Gastrocnemius medialis (tissue), 4 donors: ENCODE measurements around the gene ALPL. TPM values are rescaled to one million over a fixed set of nuclear protein-coding genes. Genes with fewer than 3 reads are reported as not detected.

ENCODE experiments used
- ATAC-seq, 2 donors: fragments of 150-250 bp; one replicate each; pipeline ENCODE4 v1.9.1; 2016
- DNase-seq, 2 donors: peaks; one replicate each; pipeline ENCODE4 v3.0.0-alpha.2; 2019
- H3K27ac ChIP-seq, 4 donors: fragments of 200-600 bp; sonication (generic); 1 replicate in 1 of 4; 2 replicates in 3 of 4; pipeline ENCODE4 v1.5.1; 2016 to 2018; ENCODE audit warnings: mild to moderate bottlenecking in 2 of 4, moderate library complexity in 1 of 4
- H3K27me3 ChIP-seq, 3 donors: fragments of 200-600 bp; sonication (generic) in 2 of 3; 1 replicate in 1 of 3; 2 replicates in 2 of 3; pipeline versions ENCODE4 v1.5.1 to v1.6.0; 2016 to 2019; ENCODE audit warnings: mild to moderate bottlenecking in 1 of 3, moderate library complexity in 1 of 3
- H3K36me3 ChIP-seq, 2 donors: fragments of 200-600 bp; sonication (generic) in 1 of 2; one replicate each; pipeline ENCODE4 v1.5.1; 2017 to 2018
- H3K4me1 ChIP-seq, 2 donors: fragments of 200-600 bp; sonication (generic) in 1 of 2; one replicate each; pipeline ENCODE4 v1.5.1; 2016 to 2017; ENCODE audit warnings: mild to moderate bottlenecking in 2 of 2
- H3K4me3 ChIP-seq, 4 donors: fragments of 200-600 bp; sonication (generic) in 3 of 4; 1 replicate in 1 of 4; 2 replicates in 3 of 4; pipeline ENCODE4 v1.5.1; 2016 to 2019; ENCODE audit warnings: mild to moderate bottlenecking in 2 of 4
- H3K9me3 ChIP-seq, 3 donors: fragments of 200-600 bp; sonication (generic) in 2 of 3; 1 replicate in 1 of 3; 2 replicates in 2 of 3; pipeline ENCODE4 v1.5.1; 2016 to 2019
- CTCF ChIP-seq, 5 experiments: fragments of 450-650 bp in 3 of 5; fragments of 200-600 bp in 2 of 5; sonication (generic) in 2 of 5; IDR thresholded peaks in 4 of 5; conservative IDR thresholded peaks in 1 of 5; 1 replicate in 4 of 5; 2 replicates in 1 of 5; pipeline ENCODE4 v1.5.1; 2016 to 2019; ENCODE audit warnings: antibody characterized with exemption in 5 of 5, mild to moderate bottlenecking in 3 of 5, moderate library complexity in 3 of 5
- POLR2A ChIP-seq, 2 donors: fragments of 450-650 bp; IDR thresholded peaks; one replicate each; pipeline ENCODE4 v1.6.1; 2017; ENCODE audit warnings: antibody characterized with exemption in 2 of 2, mild to moderate bottlenecking in 2 of 2, moderate library complexity in 2 of 2
- in situ Hi-C, 4 donors: fragments of 200-750 bp; cut with MboI; loops; one replicate each; pipeline versions ENCODE4 v1.15.0 to v1.8.0; 2017; ENCODE audit warnings: low sequenced_read_pairs in 4 of 4
- intact Hi-C: fragments of 100-400 bp; cut with DNase I; formaldehyde crosslinking; loops from one replicate; pipeline ENCODE4 v1.15.1; 2023; ENCODE audit warnings: low total_unique reads
- total RNA-seq, 4 donors: library from RNA; depleted of rRNA; stranded (reverse); fragments of >200 nt; gene quantifications; one replicate each; pipeline versions ENCODE4 v1.1.0 to v1.2.3, GENCODE V29; 2016

ALPL gene
- total RNA-seq, 4 donors from 2014 or later: 0.90 to 3.6 (median 2.2) TPM

- H3K36me3 ChIP-seq: no peaks in the 10 kb centered on the region
- no peaks in the 10 kb centered on the region for H3K9me3 ChIP-seq
- intact Hi-C loops: no loop called here
- H3K27me3 ChIP-seq: no peaks in the 10 kb centered on the region
- TF ChIP-seq POLR2A (IDR thresholded peaks at IDR 0.05) (no peak), CTCF (IDR thresholded peaks at IDR 0.05 in 4 of 5, conservative IDR thresholded peaks at IDR 0.05 in 1 of 5) (no peak)
- H3K4me1 ChIP-seq: peaks cover 8% of the 10 kb centered on the region in 2 donors
- H3K4me3 ChIP-seq: no peak overlapping the region
- no peak for DNase-seq
- no peak for ATAC-seq
- in situ Hi-C loops: no loop called here
- H3K27ac ChIP-seq: no peak overlapping the region
Observed at GRCh38 chr1:21569820-21570527, 60.8 kb downstream of the ALPL start.

- intact Hi-C loops (no loop called here), in situ Hi-C loops (no loop called here)
- Histone ChIP-seq H3K4me1 (peaks cover 8% of the 10 kb centered on the region in 2 donors), H3K4me3 (no peak overlapping the region), H3K27me3 (no peaks in the 10 kb centered on the region), H3K9me3 (no peaks in the 10 kb centered on the region), H3K27ac (no peak overlapping the region), H3K36me3 (no peaks in the 10 kb centered on the region)
- ATAC-seq (no peak), DNase-seq (no peak)
- TF ChIP-seq POLR2A (IDR thresholded peaks at IDR 0.05) (no peak), CTCF (IDR thresholded peaks at IDR 0.05 in 4 of 5, conservative IDR thresholded peaks at IDR 0.05 in 1 of 5) (no peak)
Observed at GRCh38 chr1:21570528-21570875, 61.3 kb downstream of the ALPL start.

GRCh38 chr1:21570885-21571284 lies 61.7 kb downstream of the ALPL start:
- no peak for ATAC-seq
- no peak overlapping the region for H3K4me3 ChIP-seq
- H3K27ac ChIP-seq: no peak overlapping the region
- H3K9me3 ChIP-seq: no peaks in the 10 kb centered on the region
- no peaks in the 10 kb centered on the region for H3K36me3 ChIP-seq
- H3K27me3 ChIP-seq: no peaks in the 10 kb centered on the region
- in situ Hi-C loops (no loop called here), intact Hi-C loops (no loop called here)
- peaks cover 8% of the 10 kb centered on the region in 2 donors for H3K4me1 ChIP-seq
- no peak for TF ChIP-seq POLR2A (IDR thresholded peaks at IDR 0.05)
- TF ChIP-seq CTCF (IDR thresholded peaks at IDR 0.05 in 4 of 5, conservative IDR thresholded peaks at IDR 0.05 in 1 of 5): no peak
- DNase-seq: no peak

DNA sequence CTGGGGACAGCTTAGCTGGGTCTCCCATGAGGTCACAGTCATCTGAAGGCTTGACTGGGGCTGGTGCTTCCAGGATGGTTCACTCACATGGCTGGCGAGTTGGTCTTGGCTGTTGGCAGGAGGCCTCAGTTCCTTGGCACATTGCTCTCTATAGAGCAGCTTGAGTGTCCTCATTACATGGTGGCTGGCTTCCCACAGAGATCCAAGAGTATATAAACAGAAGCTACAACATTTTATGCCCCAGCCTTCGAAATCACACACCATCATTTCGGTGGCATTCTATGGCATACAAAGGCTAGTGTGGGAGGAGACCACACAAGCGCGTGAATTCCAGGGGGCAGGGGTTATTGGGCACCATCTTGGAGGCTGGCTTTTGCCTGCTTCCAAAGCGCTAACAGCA lies 63.0 kb downstream of the ALPL start:
- no peaks in the 10 kb centered on the region for H3K27me3 ChIP-seq
- intact Hi-C loops (no loop called here), in situ Hi-C loops (no loop called here)
- H3K27ac ChIP-seq: no peak overlapping the region
- no peak overlapping the region for H3K4me3 ChIP-seq
- no peaks in the 10 kb centered on the region for H3K36me3 ChIP-seq
- no peaks in the 10 kb centered on the region for H3K9me3 ChIP-seq
- H3K4me1 ChIP-seq: peaks cover 8% of the 10 kb centered on the region in 2 donors
- no peak for TF ChIP-seq POLR2A (IDR thresholded peaks at IDR 0.05)
- no peak for TF ChIP-seq CTCF (IDR thresholded peaks at IDR 0.05 in 4 of 5, conservative IDR thresholded peaks at IDR 0.05 in 1 of 5)
- ATAC-seq (no peak), DNase-seq (no peak)
